MG63 (cell line): Measurements from ENCODE around the gene MACROD2. TPM values are rescaled to one million over a fixed set of nuclear protein-coding genes. Genes with fewer than 3 reads are reported as not detected.

Experiments
- DNase-seq: peaks from one replicate; pipeline ENCODE4 v3.0.0-alpha.2; 2020
- H3K27me3 ChIP-seq: fragments of 250-450 bp; sonication (Bioruptor Pico); 2 replicates; pipeline ENCODE4 v1.5.1; 2020; ENCODE audit warnings: mild to moderate bottlenecking, moderate library complexity
- H3K36me3 ChIP-seq: fragments of 250-450 bp; sonication (Bioruptor Pico); 2 replicates; pipeline ENCODE4 v1.5.1; 2020; ENCODE audit warnings: mild to moderate bottlenecking, moderate library complexity
- H3K4me3 ChIP-seq: fragments of 250-450 bp; sonication (Bioruptor Pico); 2 replicates; pipeline ENCODE4 v1.5.1; 2020; ENCODE audit warnings: mild to moderate bottlenecking, moderate library complexity
- H3K9me3 ChIP-seq: fragments of 250-450 bp; sonication (Bioruptor Pico); 2 replicates; pipeline ENCODE4 v1.5.1; 2020; ENCODE audit warnings: mild to moderate bottlenecking, moderate library complexity
- total RNA-seq: library from RNA; depleted of rRNA; stranded (reverse); fragments of >200 nt; shearing (Covaris generic); gene quantifications from 2 replicates; pipeline ENCODE4 v1.2.3, GENCODE V29; 2014; ENCODE audit warnings: low replicate concordance

Gene MACROD2
- total RNA-seq, 1 experiment from 2014 or later = 0.66 TPM

GRCh38 chr20:14673164-14673563 is 677.8 kb downstream of the MACROD2 start:
- no peaks in the 10 kb centered on the region for H3K9me3 ChIP-seq
- H3K36me3 ChIP-seq = no peaks in the 10 kb centered on the region
- H3K27me3 ChIP-seq = no peaks in the 10 kb centered on the region
- no peak for DNase-seq
- H3K4me3 ChIP-seq = no peak overlapping the region

GRCh38 chr20:14677455-14677854 is 682.1 kb downstream of the MACROD2 start:
- Histone ChIP-seq H3K4me3 (no peak overlapping the region), H3K9me3 (no peaks in the 10 kb centered on the region), H3K27me3 (no peaks in the 10 kb centered on the region), H3K36me3 (no peaks in the 10 kb centered on the region)
- DNase-seq = no peak

- Histone ChIP-seq H3K4me3 (no peak overlapping the region), H3K27me3 (no peaks in the 10 kb centered on the region), H3K36me3 (no peaks in the 10 kb centered on the region), H3K9me3 (no peaks in the 10 kb centered on the region)
- DNase-seq = no peak
Measured at GRCh38 chr20:14685183-14685582, 689.9 kb downstream of the MACROD2 start.

GRCh38 chr20:14687313-14687712 is 692.0 kb downstream of the MACROD2 start:
- Histone ChIP-seq H3K4me3 (no peak overlapping the region), H3K9me3 (no peaks in the 10 kb centered on the region), H3K36me3 (no peaks in the 10 kb centered on the region), H3K27me3 (no peaks in the 10 kb centered on the region)
- DNase-seq = no peak

GRCh38 chr20:14688005-14688404 is 692.7 kb downstream of the MACROD2 start:
- Histone ChIP-seq H3K27me3 (no peaks in the 10 kb centered on the region), H3K36me3 (no peaks in the 10 kb centered on the region), H3K4me3 (no peak overlapping the region), H3K9me3 (no peaks in the 10 kb centered on the region)
- DNase-seq = no peak

- Histone ChIP-seq H3K9me3 (no peaks in the 10 kb centered on the region), H3K4me3 (no peak overlapping the region)
Measured at GRCh38 chr20:14691994-14692393, 696.7 kb downstream of the MACROD2 start.

GRCh38 chr20:14696478-14696877 is 701.2 kb downstream of the MACROD2 start:
- H3K36me3 ChIP-seq = no peaks in the 10 kb centered on the region

More at GRCh38 chr20:14691994-14692393, 696.7 kb downstream of the MACROD2 start:
- DNase-seq = no peak
- H3K27me3 ChIP-seq = no peaks in the 10 kb centered on the region
- no peaks in the 10 kb centered on the region for H3K36me3 ChIP-seq

GRCh38 chr20:14696937-14697336 is 701.6 kb downstream of the MACROD2 start:
- Histone ChIP-seq H3K27me3 (no peaks in the 10 kb centered on the region), H3K36me3 (no peaks in the 10 kb centered on the region), H3K9me3 (no peaks in the 10 kb centered on the region), H3K4me3 (no peak overlapping the region)
- DNase-seq = peak; percentile 11

More at GRCh38 chr20:14696478-14696877, 701.2 kb downstream of the MACROD2 start:
- DNase-seq = no peak
- H3K9me3 ChIP-seq = no peaks in the 10 kb centered on the region
- H3K27me3 ChIP-seq = no peaks in the 10 kb centered on the region
- H3K4me3 ChIP-seq = no peak overlapping the region

- Histone ChIP-seq H3K4me3 (no peak overlapping the region), H3K9me3 (no peaks in the 10 kb centered on the region), H3K36me3 (no peaks in the 10 kb centered on the region), H3K27me3 (no peaks in the 10 kb centered on the region)
- DNase-seq = no peak
Measured at GRCh38 chr20:14698125-14698524, 702.8 kb downstream of the MACROD2 start.

- no peaks in the 10 kb centered on the region for H3K9me3 ChIP-seq
- H3K27me3 ChIP-seq = no peaks in the 10 kb centered on the region
- DNase-seq = no peak
- no peaks in the 10 kb centered on the region for H3K36me3 ChIP-seq
- H3K4me3 ChIP-seq = no peak overlapping the region
Measured at GRCh38 chr20:14698605-14699373, 703.5 kb downstream of the MACROD2 start.

- no peak overlapping the region for H3K4me3 ChIP-seq
- no peaks in the 10 kb centered on the region for H3K9me3 ChIP-seq
- peak; percentile 23 for DNase-seq
- no peaks in the 10 kb centered on the region for H3K27me3 ChIP-seq
- no peaks in the 10 kb centered on the region for H3K36me3 ChIP-seq
Measured at GRCh38 chr20:14700639-14700960, 705.3 kb downstream of the MACROD2 start.

GRCh38 chr20:14701326-14701725 is 706.0 kb downstream of the MACROD2 start:
- no peaks in the 10 kb centered on the region for H3K9me3 ChIP-seq
- no peaks in the 10 kb centered on the region for H3K27me3 ChIP-seq
- DNase-seq = no peak

GRCh38 chr20:14706555-14706954 is 711.2 kb downstream of the MACROD2 start:
- Histone ChIP-seq H3K9me3 (no peaks in the 10 kb centered on the region), H3K27me3 (no peaks in the 10 kb centered on the region), H3K4me3 (no peak overlapping the region), H3K36me3 (no peaks in the 10 kb centered on the region)
- no peak for DNase-seq

More at GRCh38 chr20:14701326-14701725, 706.0 kb downstream of the MACROD2 start:
- H3K4me3 ChIP-seq = no peak overlapping the region
- H3K36me3 ChIP-seq = no peaks in the 10 kb centered on the region

GRCh38 chr20:14707026-14707680 is 711.8 kb downstream of the MACROD2 start:
- Histone ChIP-seq H3K4me3 (no peak overlapping the region), H3K9me3 (no peaks in the 10 kb centered on the region), H3K27me3 (no peaks in the 10 kb centered on the region), H3K36me3 (no peaks in the 10 kb centered on the region)
- no peak for DNase-seq

GRCh38 chr20:14707865-14708596 is 712.7 kb downstream of the MACROD2 start:
- Histone ChIP-seq H3K36me3 (no peaks in the 10 kb centered on the region), H3K9me3 (no peaks in the 10 kb centered on the region), H3K4me3 (no peak overlapping the region), H3K27me3 (no peaks in the 10 kb centered on the region)
- no peak for DNase-seq

GRCh38 chr20:14709439-14709838 is 714.1 kb downstream of the MACROD2 start:
- Histone ChIP-seq H3K27me3 (no peaks in the 10 kb centered on the region), H3K4me3 (no peak overlapping the region), H3K9me3 (no peaks in the 10 kb centered on the region), H3K36me3 (no peaks in the 10 kb centered on the region)
- DNase-seq = no peak

GRCh38 chr20:14710951-14711350 is 715.6 kb downstream of the MACROD2 start:
- no peaks in the 10 kb centered on the region for H3K9me3 ChIP-seq
- no peaks in the 10 kb centered on the region for H3K36me3 ChIP-seq
- no peak for DNase-seq
- H3K27me3 ChIP-seq = no peaks in the 10 kb centered on the region
- no peak overlapping the region for H3K4me3 ChIP-seq
